GM18526 (cell line): ENCODE measurements around the gene SSH2.

Experiments used
- POLR2A ChIP-seq: IDR thresholded peaks from 3 replicates; pipeline ENCODE4 v1.6.1; 2011; ENCODE audit not compliant: insufficient read length; ENCODE audit errors: extremely low read depth

SSH2 gene

GRCh38 chr17:29945281-29945680, 15.3 kb upstream of the SSH2 start:
- no peak for TF ChIP-seq POLR2A

DNA sequence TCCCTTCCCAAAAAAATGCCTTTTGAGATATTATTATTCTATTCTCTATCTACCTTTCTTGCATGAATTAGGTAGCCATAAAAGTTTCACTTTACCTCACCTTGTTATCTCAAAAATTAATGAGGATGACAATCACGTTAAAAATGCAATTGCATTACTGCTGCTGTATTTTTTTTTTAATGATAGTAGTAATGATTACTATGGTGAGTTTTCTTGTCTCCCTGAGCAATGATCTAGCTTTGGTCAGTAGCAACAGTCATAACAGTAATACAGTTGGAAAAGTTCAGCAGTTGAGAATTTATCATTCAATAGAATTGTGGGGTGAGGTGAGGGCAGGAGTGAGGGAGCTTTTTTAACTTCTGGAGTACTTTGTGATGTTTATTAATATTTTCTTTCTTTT, 11.3 kb upstream of the SSH2 start, which contains the start of gene EFCAB5:
TSS of gene EFCAB5 (plus strand) at position 301 of the 400 bp plus-strand sequence. CDS start 163 bp downstream, outside the sequence.
- TF ChIP-seq POLR2A: no peak

- no peak for TF ChIP-seq POLR2A
These were observed 6.7 kb upstream of the SSH2 start for GRCh38 chr17:29936724-29937123.

- TF ChIP-seq POLR2A: no peak
These were observed 3.4 kb upstream of the SSH2 start for GRCh38 chr17:29933379-29933778.

DNA sequence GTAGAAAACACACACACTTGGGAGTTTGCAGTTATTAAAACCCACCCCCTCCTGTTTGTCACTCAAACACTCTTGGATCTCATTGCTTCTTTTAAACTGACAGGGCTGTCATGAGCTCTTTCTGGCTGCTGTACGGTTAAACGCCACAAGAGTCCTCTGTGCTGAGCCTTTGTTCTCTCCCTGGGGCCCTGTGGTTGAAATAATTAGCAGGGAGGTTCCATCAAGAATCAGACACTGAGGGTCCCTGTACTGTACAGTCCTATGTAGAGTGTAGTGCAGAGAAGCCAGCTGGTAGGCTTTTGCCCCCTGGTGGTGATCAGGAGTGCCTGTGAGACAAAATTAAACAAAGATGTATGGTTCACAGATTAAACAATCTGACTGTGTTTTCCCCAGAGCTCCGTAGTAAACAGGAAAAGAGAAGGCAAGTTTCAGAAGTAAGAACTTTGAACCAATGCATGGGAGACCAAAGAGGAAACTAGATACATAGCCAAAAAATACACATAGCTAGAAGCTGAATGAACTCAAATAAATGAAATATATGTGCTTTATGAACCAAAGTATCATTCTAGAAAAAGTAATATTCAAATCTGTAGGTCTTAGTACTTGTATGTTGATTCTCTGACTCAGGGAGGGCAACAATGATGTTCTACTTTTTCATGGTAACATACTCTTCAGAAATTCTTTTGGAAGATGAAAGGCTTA, 1.4 kb upstream of the SSH2 start:
- no peak for TF ChIP-seq POLR2A

DNA sequence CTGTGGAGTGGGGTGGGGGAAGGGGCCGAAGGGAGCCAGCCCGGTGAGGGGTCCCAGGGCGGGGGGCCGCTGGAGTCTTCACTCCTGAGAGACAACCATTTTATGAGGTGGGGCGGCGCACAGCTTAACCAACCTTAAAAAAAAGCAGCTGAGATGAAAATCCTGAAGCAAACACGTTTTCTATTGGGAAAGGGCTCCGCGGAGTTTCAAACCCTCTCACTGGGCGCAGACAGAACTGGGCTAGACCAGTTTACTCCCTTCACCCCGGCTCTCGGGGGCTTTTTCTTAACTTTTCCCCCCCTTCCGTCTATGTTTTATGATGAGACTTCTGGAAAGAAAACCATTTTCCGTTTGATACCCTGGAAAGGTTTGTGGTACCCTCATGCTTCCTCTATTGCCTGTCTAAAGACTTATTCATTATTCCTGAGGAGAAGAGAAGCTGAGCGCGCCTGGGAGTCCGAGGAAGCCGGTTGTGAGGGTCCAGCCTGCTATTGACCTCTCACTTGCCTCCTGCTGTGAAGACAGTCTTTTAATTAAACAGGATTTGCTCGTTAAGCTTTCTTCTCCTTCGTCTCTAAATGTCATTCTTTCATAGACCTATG, 482 bp upstream of the SSH2 start:
- no peak for TF ChIP-seq POLR2A

- no peak for TF ChIP-seq POLR2A
These were observed 959 bp downstream of the SSH2 start for GRCh38 chr17:29929006-29929532.

DNA sequence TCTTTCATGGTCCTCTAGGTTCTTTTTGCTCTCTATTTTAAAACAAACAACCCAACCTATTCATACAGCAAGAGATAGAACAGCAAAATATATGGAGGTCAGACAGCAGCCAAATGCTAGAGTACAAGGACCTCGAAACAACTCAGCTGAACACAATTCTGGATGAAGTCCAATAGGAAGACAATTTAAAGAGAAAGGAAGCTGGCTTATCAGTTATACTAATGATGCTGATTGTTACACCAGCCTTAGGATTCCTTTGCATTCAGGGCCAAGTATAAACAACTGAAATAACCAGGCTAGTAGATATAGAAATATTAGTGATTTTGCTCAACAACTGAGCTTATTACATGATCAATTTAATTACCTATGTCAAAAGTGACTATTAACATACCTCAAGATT, 2.5 kb downstream of the SSH2 start:
- TF ChIP-seq POLR2A: no peak

- no peak for TF ChIP-seq POLR2A
These were observed 5.2 kb downstream of the SSH2 start for GRCh38 chr17:29924786-29925185.

DNA sequence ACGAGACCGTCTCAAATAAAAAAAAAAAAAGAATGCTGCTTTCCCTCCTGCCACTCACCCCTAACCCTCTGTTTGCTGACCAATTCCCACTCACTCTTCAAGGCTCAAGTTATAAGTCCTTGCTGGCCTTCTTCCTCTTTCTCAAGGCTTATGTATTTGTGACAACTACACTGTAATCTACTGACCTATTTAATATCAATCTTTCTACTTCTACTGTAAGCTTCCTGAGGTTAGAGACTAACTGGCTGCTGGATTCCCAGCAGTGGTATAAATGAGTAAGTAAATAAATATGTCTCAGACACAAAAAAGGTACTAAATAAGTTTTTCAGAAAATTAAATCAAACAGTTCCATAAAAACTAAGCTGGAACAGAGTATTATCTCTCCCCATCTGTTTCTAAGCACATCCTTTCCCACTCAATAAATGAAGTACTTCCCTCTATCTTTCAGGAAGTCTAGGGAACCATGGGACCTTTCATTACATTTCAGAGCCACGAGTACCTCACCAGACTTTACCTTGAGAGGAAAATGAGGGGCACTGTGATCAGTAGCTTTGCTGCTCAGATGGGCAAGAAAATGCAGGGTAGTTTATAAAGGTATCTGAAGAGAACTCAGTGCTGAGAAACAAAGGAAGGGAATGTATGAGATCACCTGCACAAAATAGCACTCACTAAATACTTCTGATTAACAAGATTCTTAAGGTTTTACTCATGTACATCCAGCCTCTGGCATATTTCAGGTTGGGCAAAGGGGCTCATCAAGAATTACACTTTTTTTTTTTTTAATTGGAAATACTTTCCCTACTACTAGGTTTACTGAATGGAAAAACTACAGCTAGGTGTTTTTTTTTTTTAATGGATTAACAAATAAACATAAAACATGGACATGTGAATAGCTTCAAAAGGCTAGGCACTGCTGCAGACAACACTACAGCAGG, 10.8 kb downstream of the SSH2 start:
- no peak for TF ChIP-seq POLR2A

DNA sequence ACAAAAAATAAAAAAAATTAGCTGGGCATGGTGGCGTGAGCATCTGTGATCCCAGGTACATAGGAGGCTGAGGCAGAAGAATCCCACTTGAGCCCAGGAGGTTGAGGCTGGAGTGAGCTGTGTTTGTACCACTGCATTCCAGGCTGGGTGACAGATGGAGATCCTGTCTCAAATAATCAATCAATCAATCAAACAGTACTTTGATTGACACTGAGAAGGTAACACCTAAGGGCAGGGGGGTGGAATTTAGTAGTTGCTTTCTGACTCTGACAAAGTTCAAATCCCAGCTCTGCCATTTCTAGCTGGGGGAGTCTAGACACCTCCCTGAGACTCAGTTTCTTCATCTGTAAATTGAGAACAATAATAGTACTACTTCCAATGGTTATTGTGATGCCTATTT, 12.0 kb downstream of the SSH2 start:
- no peak for TF ChIP-seq POLR2A

DNA sequence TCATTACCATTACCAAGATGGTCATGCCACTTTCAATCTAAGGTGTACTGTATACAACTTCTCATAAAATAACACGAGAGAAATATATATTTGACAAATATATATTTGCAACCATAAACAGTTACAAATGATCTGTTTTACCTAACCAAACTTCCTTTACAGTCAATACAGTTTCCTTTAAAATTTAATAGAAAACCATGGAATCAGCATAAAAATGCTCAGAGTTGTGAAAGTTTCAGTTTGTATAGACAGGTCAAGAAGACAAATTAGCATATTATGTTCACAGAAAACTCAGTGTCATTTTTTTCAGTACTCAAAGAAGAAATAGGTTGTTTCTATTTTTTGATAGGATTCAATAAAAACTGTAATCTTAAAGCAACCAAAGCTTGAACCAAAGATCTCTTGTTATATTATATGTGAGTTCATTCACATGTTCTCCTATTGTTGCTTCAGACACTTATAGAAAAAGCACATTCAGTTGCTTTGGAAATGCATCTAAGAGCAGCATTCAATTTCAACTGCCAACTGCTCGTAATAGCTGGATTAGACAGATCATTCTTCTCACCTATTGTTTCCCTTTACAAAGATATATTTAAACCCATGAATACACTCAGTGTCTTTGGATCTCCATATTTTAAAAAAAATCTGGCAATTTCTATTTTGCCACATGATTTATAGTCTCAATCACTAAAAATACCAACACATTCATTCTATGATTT, 15.1 kb downstream of the SSH2 start:
- no peak for TF ChIP-seq POLR2A

DNA sequence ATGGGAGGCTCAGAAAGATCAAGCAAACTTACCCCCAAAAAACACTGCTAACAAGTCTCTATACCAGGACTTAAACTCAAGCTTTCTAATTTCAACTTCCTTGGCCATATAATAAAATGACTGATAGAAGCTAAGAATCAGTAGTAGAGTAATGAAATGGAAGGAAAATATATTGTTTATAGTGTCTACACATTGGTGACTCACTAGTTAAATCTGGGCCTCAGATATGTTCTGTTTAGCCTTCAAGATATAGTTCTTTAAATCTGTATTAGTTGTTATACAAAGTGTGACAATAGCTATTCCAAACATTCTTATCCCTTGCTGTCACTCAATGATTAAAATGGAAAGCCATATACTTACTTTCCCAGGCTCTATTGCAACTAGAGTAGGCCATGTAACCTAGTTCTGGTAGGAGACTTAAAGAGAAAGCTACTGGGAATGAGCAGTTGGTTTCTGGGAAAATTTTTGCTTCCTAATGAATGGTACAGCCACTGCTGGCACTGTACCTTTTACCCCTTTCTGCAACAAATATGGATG, 18.3 kb downstream of the SSH2 start:
- TF ChIP-seq POLR2A: no peak

GRCh38 chr17:29909236-29910003, 20.6 kb downstream of the SSH2 start:
- no peak for TF ChIP-seq POLR2A
